K562 (cell line): Measurements from ENCODE around the gene COL15A1. TPM values are rescaled to one million over a fixed set of nuclear protein-coding genes. Genes with fewer than 3 reads are reported as not detected.

Experiments used
- AFF1 ChIP-seq, 2 experiments: fragments of 450-650 bp; IDR thresholded peaks; 2 replicates each; pipeline ENCODE4 v1.6.1; 2018; ENCODE audit warnings: mild to moderate bottlenecking in 2 of 2, low read depth in 1 of 2; ENCODE audit not compliant: partially characterized antibody in 2 of 2
- EHMT2 ChIP-seq: fragments of 450-650 bp; IDR thresholded peaks from 2 replicates; pipeline ENCODE4 v1.6.1; 2018; ENCODE audit warnings: antibody characterized with exemption
- ELF4 ChIP-seq: fragments of 450-650 bp; formaldehyde crosslinking; IDR thresholded peaks from 2 replicates; pipeline ENCODE4 v1.4.0; 2022; ENCODE audit warnings: missing genetic modification characterization
- FOXK2 ChIP-seq, 2 experiments: fragments of 450-650 bp; IDR thresholded peaks in 1 of 2; conservative IDR thresholded peaks in 1 of 2; 2 replicates each; pipeline ENCODE4 v1.6.1; 2016; ENCODE audit warnings: low read depth in 2 of 2, mild to moderate bottlenecking in 1 of 2
- FOXO4 ChIP-seq: fragments of 450-650 bp; formaldehyde crosslinking; IDR thresholded peaks from 2 replicates; pipeline ENCODE4 v1.4.0; 2020; ENCODE audit warnings: mild to moderate bottlenecking, moderate library complexity
- MAZ ChIP-seq, 2 experiments: fragments of 450-650 bp in 1 of 2; sonication (generic) in 1 of 2; formaldehyde crosslinking; IDR thresholded peaks in 1 of 2; conservative IDR thresholded peaks in 1 of 2; 2 replicates each; pipeline versions ENCODE4 v1.4.0 to v1.5.0; 2020; ENCODE audit warnings: mild to moderate bottlenecking in 1 of 2, missing genetic modification reagents in 1 of 2
- NCOA4 ChIP-seq: fragments of 450-650 bp; IDR thresholded peaks from 2 replicates; pipeline ENCODE4 v1.6.1; 2018; ENCODE audit warnings: mild to moderate bottlenecking; ENCODE audit not compliant: partially characterized antibody
- PHB ChIP-seq: fragments of 250-450 bp; sonication (Bioruptor Pico); IDR thresholded peaks from 2 replicates; pipeline ENCODE4 v1.5.0; 2021
- PHF8 ChIP-seq: fragments of 200-600 bp; sonication (generic); IDR thresholded peaks from 2 replicates; pipeline ENCODE4 v1.6.1; 2012; ENCODE audit warnings: mixed run types, mild to moderate bottlenecking, inconsistent platforms, low read length, moderate library complexity, borderline replicate concordance
- PTTG1 ChIP-seq: fragments of 450-650 bp; IDR thresholded peaks from 2 replicates; pipeline ENCODE4 v1.6.1; 2016; ENCODE audit warnings: low read depth, mild to moderate bottlenecking, missing genetic modification characterization, missing compliant biosample characterization
- RBFOX2 ChIP-seq: fragments of 200-400 bp; formaldehyde crosslinking; IDR thresholded peaks from 2 replicates; pipeline ENCODE4 v1.6.1; 2017; ENCODE audit warnings: low read depth, mild to moderate bottlenecking, low read length, moderate library complexity
- RBM17 ChIP-seq: fragments of 200-400 bp; formaldehyde crosslinking; IDR thresholded peaks from 2 replicates; pipeline ENCODE4 v1.6.1; 2017; ENCODE audit warnings: low read depth, mild to moderate bottlenecking, low read length, borderline replicate concordance
- SAFB2 ChIP-seq: fragments of 200-400 bp; formaldehyde crosslinking; IDR thresholded peaks from 2 replicates; pipeline ENCODE4 v1.6.1; 2018; ENCODE audit warnings: borderline replicate concordance, low read length, low read depth, moderate library complexity; ENCODE audit not compliant: severe bottlenecking
- SIRT6 ChIP-seq: IDR thresholded peaks from one replicate; pipeline ENCODE4 v1.6.1; 2012; ENCODE audit warnings: low read depth, mild to moderate bottlenecking, control low read depth, inconsistent platforms, low read length, moderate library complexity
- SNIP1 ChIP-seq: fragments of 450-650 bp; IDR thresholded peaks from 2 replicates; pipeline ENCODE4 v1.7.1; 2017; ENCODE audit warnings: low read depth, mild to moderate bottlenecking
- TOE1 ChIP-seq, 2 experiments: fragments of 450-650 bp in 1 of 2; sonication (generic) in 1 of 2; formaldehyde crosslinking in 1 of 2; IDR thresholded peaks; 2 replicates each; pipeline versions ENCODE4 v1.7.1 to v1.8.0; 2016 to 2022; ENCODE audit warnings: borderline replicate concordance in 2 of 2, mild to moderate bottlenecking in 2 of 2, antibody characterized with exemption in 1 of 2, inconsistent platforms in 1 of 2, low read depth in 1 of 2, missing genetic modification reagents in 1 of 2, moderate library complexity in 1 of 2
- ZNF717 ChIP-seq: fragments of 250-450 bp; sonication (Bioruptor Pico); IDR thresholded peaks from 2 replicates; pipeline ENCODE4 v1.5.0; 2021
- polyA plus RNA-seq, 8 experiments: library from polyadenylated mRNA; depleted of rRNA in 4 of 8; stranded (reverse) in 5 of 8; unstranded in 3 of 8; fragments of >200 nt; fragmentation: Nextera tagmentation in 2 of 8; fragmentation: Illumina TruSeq in 1 of 8; extraction: Ambion mirVana in 2 of 8; extraction: Trizol in 1 of 8; gene quantifications; 2 replicates each; pipeline versions ENCODE4 v1.2.1 to v1.2.3, GENCODE V29; 2011 to 2014; ENCODE audit warnings: inconsistent platforms in 1 of 8, missing spikeins in 1 of 8
- total RNA-seq, 7 experiments: library from RNA; depleted of rRNA in 6 of 7; stranded (reverse); fragments of >200 nt in 6 of 7; fragmentation: Illumina TruSeq in 2 of 7; extraction: Trizol in 2 of 7; gene quantifications; 2 replicates each; pipeline versions ENCODE4 v1.2.1 to v1.2.3, GENCODE V29; 2011 to 2021; ENCODE audit warnings: low replicate concordance in 1 of 7
- TF ChIP-seq, protein P1 (sequence below): fragments of 450-650 bp; IDR thresholded peaks from 2 replicates; pipeline ENCODE4 v1.6.1; 2016; ENCODE audit warnings: borderline replicate concordance

The COL15A1 gene
- total and polyA plus RNA-seq, 9 of the 15 experiments (the other 6 are each of a cell fraction or from before 2014, with no cell fraction given), result 0.46 to 5.1 (median 2.6) TPM

DNA sequence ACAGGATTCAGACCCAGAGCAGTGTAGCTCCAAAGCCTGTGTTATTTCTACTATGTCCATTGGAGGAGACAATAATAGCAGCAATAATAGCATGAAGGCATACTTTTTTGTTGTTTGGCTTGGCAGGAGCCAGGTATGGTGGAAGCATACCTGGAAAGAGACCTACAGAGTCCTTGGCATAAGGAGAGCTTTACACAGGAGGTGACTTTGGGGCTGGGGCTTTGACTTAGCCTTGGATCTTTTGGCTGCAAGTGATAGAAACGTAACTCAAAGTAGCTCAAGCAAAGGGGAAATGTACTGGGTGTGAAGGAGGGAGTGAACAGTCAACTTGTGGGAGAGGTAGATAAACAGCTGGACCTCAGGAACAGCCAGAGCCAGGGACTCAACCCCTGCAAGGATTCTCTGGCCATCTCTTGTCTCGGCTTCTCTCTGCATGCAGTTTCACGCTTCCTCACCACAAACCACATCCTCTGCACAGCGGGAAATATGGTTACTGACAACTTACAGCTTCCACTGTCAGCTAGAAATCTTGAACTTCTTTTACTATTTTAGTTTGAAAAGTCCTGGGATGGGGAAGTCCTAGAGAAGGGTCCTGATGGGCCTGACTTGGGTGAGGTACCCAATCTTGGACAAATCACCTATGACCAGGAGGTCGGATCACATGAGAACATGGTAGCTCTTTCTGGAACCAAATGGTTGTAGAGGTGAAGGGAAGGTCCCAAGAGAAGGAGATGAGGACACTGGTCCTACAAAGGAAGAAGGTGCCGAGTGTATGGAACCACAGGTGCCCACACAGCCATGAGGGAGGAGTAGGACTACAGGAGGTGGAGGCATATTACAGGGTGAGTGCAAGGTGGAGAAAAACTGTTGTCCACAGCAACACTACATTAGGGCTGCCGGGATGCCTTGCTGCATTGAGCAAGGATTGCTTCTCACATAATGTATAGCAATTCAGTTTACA is 114.2 kb downstream of the COL15A1 start (continued):
- peak in 1 of 2 experiments; percentile 17 for TF ChIP-seq AFF1 (IDR thresholded peaks at IDR 0.05; ENCODE audit: low read depth in 1 of 2, partially characterized antibody in 2 of 2)
- TF ChIP-seq SIRT6, result no peak
- TF ChIP-seq ELF4, result no peak; the same call in 1 of the 2 replicates
- TF ChIP-seq SAFB2, result no peak
- TF ChIP-seq, protein P1, sequence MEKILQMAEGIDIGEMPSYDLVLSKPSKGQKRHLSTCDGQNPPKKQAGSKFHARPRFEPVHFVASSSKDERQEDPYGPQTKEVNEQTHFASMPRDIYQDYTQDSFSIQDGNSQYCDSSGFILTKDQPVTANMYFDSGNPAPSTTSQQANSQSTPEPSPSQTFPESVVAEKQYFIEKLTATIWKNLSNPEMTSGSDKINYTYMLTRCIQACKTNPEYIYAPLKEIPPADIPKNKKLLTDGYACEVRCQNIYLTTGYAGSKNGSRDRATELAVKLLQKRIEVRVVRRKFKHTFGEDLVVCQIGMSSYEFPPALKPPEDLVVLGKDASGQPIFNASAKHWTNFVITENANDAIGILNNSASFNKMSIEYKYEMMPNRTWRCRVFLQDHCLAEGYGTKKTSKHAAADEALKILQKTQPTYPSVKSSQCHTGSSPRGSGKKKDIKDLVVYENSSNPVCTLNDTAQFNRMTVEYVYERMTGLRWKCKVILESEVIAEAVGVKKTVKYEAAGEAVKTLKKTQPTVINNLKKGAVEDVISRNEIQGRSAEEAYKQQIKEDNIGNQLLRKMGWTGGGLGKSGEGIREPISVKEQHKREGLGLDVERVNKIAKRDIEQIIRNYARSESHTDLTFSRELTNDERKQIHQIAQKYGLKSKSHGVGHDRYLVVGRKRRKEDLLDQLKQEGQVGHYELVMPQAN, result no peak
- no peak for TF ChIP-seq ZNF717
- TF ChIP-seq FOXO4 (CRISPR knock-in tag), result no peak
- TF ChIP-seq NCOA4, result no peak
- TF ChIP-seq RBFOX2, result 0 out of 2 replicates have a peak, but pooled peaks have one; percentile 17
- TF ChIP-seq MAZ (CRISPR knock-in tag; conservative IDR thresholded peaks at IDR 0.05 in 1 of 2, IDR thresholded peaks at IDR 0.05 in 1 of 2), result peak in 1 of 2 experiments; percentile 59; a peak in 1 of 4 replicates
- no peak for TF ChIP-seq PHB
- no peak for TF ChIP-seq SNIP1
- TF ChIP-seq PHF8, result no peak
- TF ChIP-seq EHMT2, result no peak; the same call in 1 of the 2 replicates
- TF ChIP-seq FOXK2 (conservative IDR thresholded peaks at IDR 0.05 in 1 of 2, IDR thresholded peaks at IDR 0.05 in 1 of 2; ENCODE audit: low read depth in 2 of 2), result 0 out of 4 replicates have a peak, but pooled peaks have one; percentile 15 to 27
- TF ChIP-seq TOE1 (IDR thresholded peaks at IDR 0.05; ENCODE audit: borderline replicate concordance), result no peak
- no peak for TF ChIP-seq TOE1 (CRISPR knock-in tag; IDR thresholded peaks at IDR 0.05; ENCODE audit: borderline replicate concordance, low read depth)
- no peak for TF ChIP-seq PTTG1 (tag)
- no peak for TF ChIP-seq RBM17
